ENCODE results near the gene NCOR1. TPM values are rescaled to one million over a fixed set of nuclear protein-coding genes. Genes with fewer than 3 reads are reported as not detected.

Gene NCOR1
- polyA plus RNA-seq, 12 donors, result 55.1 to 84.4 (median 67.2) TPM; not detected in 1

Other genes with a start within 250 kb of the NCOR1 start
- 10 to 100 TPM in 11 of 12 donors, not detected in 1; 28.4 to 51.1 (median 37.8) TPM for gene ZSWIM7, start 215.8 kb downstream of the NCOR1 start, polyA plus RNA-seq (ENCODE audit: insufficient read length in 12 of 12)
- gene TTC19, start 215.7 kb downstream of the NCOR1 start, polyA plus RNA-seq (ENCODE audit: insufficient read length in 12 of 12), result 10 to 100 TPM in 11 of 12 donors, not detected in 1; 13.0 to 37.8 (median 26.9) TPM
- gene PIGL, start 1.7 kb upstream of the NCOR1 start, polyA plus RNA-seq (ENCODE audit: insufficient read length in 12 of 12), result 10 to 100 TPM in 11 of 12 donors, not detected in 1; 10.7 to 39.3 (median 17.0) TPM
- gene CENPV, start 137.9 kb upstream of the NCOR1 start, polyA plus RNA-seq (ENCODE audit: insufficient read length in 12 of 12), result 10 to 100 TPM in 11 of 12 donors, not detected in 1; 27.4 to 45.2 (median 38.9) TPM
- 1,000 to 10,000 TPM in 10 of 12 donors, 100 to 1,000 TPM in 1, not detected in 1; 498 to 1,726 (median 1,473) TPM for gene UBB, start 165.6 kb upstream of the NCOR1 start, polyA plus RNA-seq (ENCODE audit: insufficient read length in 12 of 12)
- 1 to 10 TPM in 10 of 12 donors, not detected in 2; 3.1 to 8.1 (median 4.5) TPM for gene TRPV2, start 200.0 kb upstream of the NCOR1 start, polyA plus RNA-seq (ENCODE audit: insufficient read length in 12 of 12)

Data from muscle of arm (tissue), 12 donors.